ENCODE results near the gene PSMA5.

The PSMA5 gene

GRCh38 chr1:109365642-109366204 is 60.5 kb downstream of the PSMA5 start:
- DNase-seq = no peak

- no peak for DNase-seq
These were observed 64.6 kb downstream of the PSMA5 start for GRCh38 chr1:109361649-109362048.

GRCh38 chr1:109361069-109361468 is 65.2 kb downstream of the PSMA5 start:
- no peak for DNase-seq

- no peak for DNase-seq
These were observed 68.6 kb downstream of the PSMA5 start for GRCh38 chr1:109357616-109358015.

- DNase-seq = no peak
These were observed 69.3 kb downstream of the PSMA5 start for GRCh38 chr1:109356915-109357314.

- no peak for DNase-seq
These were observed 69.7 kb downstream of the PSMA5 start for GRCh38 chr1:109356505-109356904.

GRCh38 chr1:109354929-109355328 is 71.3 kb downstream of the PSMA5 start:
- DNase-seq = no peak

- no peak for DNase-seq
These were observed 74.8 kb downstream of the PSMA5 start for GRCh38 chr1:109351457-109351856.

- DNase-seq = no peak
These were observed 75.6 kb downstream of the PSMA5 start for GRCh38 chr1:109350655-109351054.

GRCh38 chr1:109350182-109350581 is 76.1 kb downstream of the PSMA5 start:
- no peak for DNase-seq

Data from NK-92 treated with Interleukin-12 subunit alpha and Interleukin-12 subunit beta, amount 100 ng/mL, for 24 hours (cell line).